Activated naive CD8-positive, alpha-beta T cell treated with anti-CD3 and anti-CD28 coated beads, Interleukin-2, amount 50 U/mL, for 16 hours (primary cell): ENCODE results near the gene FHOD3.
"Not testable (repeated sequence)": the region's sequence is repeated elsewhere in the genome, so short reads cannot be mapped to it uniquely, and the experiment has no call there.

Source experiments
- DNase-seq: peaks from one replicate; pipeline ENCODE4 v3.0.0-alpha.2; 2020; ENCODE audit warnings: low read depth, low spot score

The FHOD3 gene

GRCh38 chr18:36737316-36737715, 439.8 kb downstream of the FHOD3 start:
- no peak for DNase-seq

- no peak for DNase-seq
These were observed 446.9 kb downstream of the FHOD3 start for GRCh38 chr18:36744261-36744876.

- DNase-seq = no peak
These were observed 447.9 kb downstream of the FHOD3 start for GRCh38 chr18:36745219-36745975.

- DNase-seq = no peak
These were observed 455.7 kb downstream of the FHOD3 start for GRCh38 chr18:36752929-36753865.

DNA sequence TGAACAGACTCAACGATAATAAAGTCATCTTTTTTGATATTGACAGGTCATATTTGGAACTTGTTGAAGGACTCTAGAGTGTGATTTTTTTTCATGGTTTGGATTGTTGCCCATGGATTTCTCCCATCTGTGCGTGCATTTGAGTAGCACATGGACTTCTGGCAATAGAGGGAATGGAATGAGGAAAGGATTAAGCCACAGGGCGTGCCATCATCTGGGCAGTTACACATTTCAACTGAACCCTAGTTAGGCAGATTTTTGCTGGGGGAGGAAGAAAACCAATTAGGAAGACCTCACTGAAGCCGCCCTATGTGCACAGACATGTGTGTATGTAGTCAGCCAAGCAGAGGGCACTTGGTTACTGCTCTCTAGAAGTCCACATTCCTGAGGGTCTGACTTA, 458.7 kb downstream of the FHOD3 start:
- DNase-seq = no peak

- DNase-seq = no peak
These were observed 459.6 kb downstream of the FHOD3 start for GRCh38 chr18:36757081-36757480.

DNA sequence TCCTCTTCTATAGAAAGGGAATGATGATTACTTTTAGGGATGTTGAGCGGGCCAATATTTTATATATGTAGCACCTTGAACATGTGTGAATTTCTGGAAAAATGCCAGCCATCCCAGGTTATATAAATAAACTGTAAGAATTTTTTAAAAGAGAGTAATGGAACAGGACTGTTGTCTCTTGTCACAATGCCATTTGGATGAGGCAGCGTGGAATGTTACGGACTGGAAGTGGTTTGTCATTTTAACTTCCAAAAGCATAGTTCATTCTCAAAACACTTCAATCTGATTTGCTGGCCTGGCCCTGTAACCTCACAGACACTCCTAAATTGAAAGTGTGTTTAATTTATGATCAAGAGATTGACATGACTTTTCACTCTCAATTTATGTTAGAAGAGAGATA, 460.5 kb downstream of the FHOD3 start:
- no peak for DNase-seq

DNA sequence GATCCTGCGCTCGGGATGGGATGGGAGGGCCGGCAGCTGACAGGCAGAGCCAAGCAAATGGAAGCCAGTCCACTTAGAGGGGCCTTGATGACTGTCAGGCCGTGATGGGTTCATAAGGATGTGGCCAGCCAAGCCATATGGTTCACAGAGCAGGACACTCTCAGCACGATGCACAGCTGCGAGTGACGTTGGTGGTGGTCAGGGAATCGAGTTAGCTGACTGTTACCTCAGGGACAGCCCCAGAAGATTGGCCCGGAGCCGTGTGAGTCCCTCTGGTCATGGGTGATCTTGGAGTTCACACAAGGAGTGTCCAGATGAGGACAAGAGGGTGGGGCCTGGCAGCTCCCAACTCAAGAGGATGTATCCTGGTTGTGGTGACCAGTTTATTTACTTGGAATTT, 461.1 kb downstream of the FHOD3 start:
- no peak for DNase-seq

GRCh38 chr18:36759167-36759776, 461.8 kb downstream of the FHOD3 start:
- no peak for DNase-seq

DNA sequence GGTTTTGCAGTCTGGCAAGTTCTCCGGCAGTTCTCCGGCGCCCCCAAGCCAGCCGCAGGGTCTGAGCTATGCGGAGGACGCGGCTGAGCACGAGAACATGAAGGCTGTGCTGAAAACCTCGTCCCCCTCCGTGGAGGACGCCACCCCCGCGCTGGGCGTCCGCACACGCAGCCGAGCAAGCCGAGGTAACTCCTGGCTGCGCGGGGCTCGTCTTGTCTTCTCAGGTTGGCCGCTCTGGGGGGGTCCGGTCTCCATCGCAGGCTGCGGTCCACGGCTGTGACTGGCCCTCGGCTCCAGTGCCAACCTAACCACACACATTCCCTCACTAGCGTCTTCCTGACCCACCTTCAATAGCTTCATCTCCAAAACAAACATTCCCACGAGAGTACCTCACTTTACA, 463.1 kb downstream of the FHOD3 start:
- no peak for DNase-seq

DNA sequence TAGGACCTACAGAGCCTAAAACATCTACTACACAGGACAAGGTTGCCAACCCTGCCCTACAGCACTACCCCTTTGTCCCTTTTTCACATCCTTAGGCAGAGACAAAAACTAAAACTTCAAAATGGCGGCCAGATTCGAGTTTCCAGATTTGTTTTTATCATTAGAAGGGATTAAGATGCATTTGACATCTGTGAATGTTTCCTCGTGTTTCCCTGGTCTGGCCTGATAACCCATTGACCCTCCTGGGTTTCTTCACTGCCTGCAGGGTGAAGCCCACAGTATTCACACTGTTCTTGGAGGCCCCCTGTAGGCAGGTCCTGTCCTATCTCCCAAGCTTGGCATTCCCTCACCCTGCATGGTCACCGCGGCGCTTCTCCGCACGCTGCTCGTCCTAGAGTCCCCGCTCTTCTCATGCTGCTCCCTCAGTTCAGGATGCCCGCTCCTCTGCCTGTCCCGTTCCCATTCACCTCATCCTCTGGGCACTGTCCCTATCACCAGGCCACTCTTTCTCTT, 463.7 kb downstream of the FHOD3 start:
- DNase-seq = no peak

DNA sequence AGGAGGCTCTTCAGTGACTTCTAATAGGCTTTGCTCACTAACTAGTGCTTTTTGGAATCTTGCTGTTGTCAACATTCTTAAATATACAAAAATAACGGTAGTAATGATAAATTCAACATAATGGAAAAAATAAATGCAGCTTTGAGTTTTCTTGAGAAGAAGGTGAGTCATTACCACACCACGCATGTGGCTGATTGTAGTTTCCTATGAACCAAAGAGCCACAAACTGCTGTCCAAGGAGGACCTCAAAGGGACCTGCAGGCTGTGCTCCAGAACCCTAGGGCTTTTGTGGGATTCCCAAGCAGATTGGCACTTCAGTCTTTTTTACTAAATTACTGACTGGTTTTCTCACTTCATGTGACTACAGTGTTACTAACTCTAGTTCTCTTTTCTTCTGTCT, 464.6 kb downstream of the FHOD3 start:
- DNase-seq = no peak

- not testable (repeated sequence) for DNase-seq
These were observed 465.5 kb downstream of the FHOD3 start for GRCh38 chr18:36762965-36763364.

DNA sequence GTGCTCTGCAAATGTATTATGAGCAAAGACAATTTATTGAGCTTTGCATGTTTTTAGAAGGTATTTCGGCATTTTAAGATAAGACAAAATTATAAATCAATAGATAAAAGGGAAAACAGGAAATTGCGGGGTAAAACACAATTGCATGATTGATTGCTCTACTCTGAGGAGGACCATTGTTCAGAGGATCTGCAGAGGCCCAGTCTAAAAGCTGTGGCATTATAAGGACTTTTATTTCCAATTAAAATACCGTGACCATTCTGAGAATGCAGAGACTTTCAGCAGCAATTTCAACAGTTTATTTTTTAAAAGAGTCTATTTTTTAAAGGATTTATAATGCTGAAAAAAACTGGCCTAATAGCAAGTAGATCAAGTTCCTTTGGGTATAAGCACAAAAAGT, 469.3 kb downstream of the FHOD3 start:
- DNase-seq = no peak

DNA sequence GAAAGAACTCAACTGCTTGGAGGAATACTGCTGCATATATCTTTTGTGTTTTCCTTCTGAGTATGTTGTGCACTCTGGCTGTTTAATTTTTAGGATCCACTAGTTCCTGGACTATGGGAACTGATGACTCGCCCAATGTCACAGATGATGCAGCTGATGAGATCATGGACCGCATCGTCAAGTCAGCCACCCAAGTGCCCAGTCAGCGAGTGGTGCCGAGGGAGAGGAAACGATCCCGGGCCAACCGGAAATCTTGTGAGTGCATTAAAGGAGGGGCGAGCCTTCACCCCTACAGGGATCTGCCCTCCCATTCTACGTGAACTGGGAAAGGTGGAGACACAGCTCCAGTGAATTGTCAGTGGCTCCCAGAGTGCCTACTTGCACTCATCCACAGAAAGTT, 471.7 kb downstream of the FHOD3 start:
- DNase-seq = no peak

- DNase-seq = no peak
These were observed 472.2 kb downstream of the FHOD3 start for GRCh38 chr18:36769611-36770314.

GRCh38 chr18:36770315-36770946, 472.9 kb downstream of the FHOD3 start:
- DNase-seq = no peak

DNA sequence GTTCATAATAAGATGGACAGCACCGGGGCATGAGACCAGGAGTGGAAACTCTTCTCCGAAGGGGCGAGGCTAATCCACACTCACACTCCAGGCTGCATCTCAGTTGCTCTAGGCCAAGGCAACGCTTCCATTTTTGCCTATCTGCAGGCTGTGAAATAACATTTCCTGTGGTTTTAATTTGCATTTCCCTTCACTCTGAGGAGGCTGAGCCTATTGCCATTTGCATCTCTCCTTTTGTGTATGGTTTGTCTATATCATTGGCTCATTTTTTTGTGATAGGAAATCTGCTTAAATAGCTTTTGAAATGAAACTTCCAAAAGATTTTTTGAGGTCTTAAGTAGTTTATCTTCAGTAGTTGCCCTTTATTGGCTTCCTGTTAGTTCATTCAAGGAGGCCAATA, 473.7 kb downstream of the FHOD3 start:
- no peak for DNase-seq

- no peak for DNase-seq
These were observed 474.8 kb downstream of the FHOD3 start for GRCh38 chr18:36772241-36772723.

- no peak for DNase-seq
These were observed 477.9 kb downstream of the FHOD3 start for GRCh38 chr18:36775396-36775795.
